ENCODE measurements around the gene NUP85.

DNA sequence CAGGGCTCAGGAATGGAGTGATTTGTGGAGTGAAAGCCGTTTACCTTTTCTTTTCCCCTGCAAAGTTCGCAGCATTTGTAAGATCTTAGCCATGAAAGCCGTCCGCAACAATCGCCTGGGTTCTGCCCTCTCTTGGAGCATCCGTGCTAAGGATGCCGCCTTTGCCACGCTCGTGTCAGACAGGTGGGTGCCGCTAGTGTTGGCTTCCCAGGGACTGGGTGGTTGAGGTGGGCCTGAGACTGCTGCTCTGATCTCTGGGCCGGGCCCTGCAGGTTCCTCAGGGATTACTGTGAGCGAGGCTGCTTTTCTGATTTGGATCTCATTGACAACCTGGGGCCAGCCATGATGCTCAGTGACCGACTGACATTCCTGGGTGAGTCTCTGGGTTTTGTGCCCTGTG, 27.3 kb downstream of the NUP85 start:
- TF ChIP-seq, protein P1, sequence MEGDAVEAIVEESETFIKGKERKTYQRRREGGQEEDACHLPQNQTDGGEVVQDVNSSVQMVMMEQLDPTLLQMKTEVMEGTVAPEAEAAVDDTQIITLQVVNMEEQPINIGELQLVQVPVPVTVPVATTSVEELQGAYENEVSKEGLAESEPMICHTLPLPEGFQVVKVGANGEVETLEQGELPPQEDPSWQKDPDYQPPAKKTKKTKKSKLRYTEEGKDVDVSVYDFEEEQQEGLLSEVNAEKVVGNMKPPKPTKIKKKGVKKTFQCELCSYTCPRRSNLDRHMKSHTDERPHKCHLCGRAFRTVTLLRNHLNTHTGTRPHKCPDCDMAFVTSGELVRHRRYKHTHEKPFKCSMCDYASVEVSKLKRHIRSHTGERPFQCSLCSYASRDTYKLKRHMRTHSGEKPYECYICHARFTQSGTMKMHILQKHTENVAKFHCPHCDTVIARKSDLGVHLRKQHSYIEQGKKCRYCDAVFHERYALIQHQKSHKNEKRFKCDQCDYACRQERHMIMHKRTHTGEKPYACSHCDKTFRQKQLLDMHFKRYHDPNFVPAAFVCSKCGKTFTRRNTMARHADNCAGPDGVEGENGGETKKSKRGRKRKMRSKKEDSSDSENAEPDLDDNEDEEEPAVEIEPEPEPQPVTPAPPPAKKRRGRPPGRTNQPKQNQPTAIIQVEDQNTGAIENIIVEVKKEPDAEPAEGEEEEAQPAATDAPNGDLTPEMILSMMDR (IDR thresholded peaks at IDR 0.05; ENCODE audit: insufficient read depth, low read length): no peak
- TF ChIP-seq SPI1 (IDR thresholded peaks at IDR 0.05; ENCODE audit: borderline replicate concordance, low read depth): no peak
